ENCODE measurements around the gene CTXND1.
A peak's percentile ranks its signal among the peaks of the same experiment; 100 is the strongest.

The CTXND1 gene

GRCh38 chr15:80268101-80268500 lies 16.1 kb upstream of the CTXND1 start:
- H3K9me3 Mint-ChIP-seq: no peaks in the 10 kb centered on the region
- no peaks in the 10 kb centered on the region for H3K36me3 Mint-ChIP-seq (ENCODE audit: low read depth)
- no peaks in the 10 kb centered on the region for H3K4me1 Mint-ChIP-seq (ENCODE audit: low read depth)
- H3K27ac Mint-ChIP-seq: no peak overlapping the region
- H3K4me3 Mint-ChIP-seq: no peak overlapping the region
- peaks cover 35% of the 10 kb centered on the region for H3K27me3 Mint-ChIP-seq

- H3K4me1 Mint-ChIP-seq (ENCODE audit: low read depth): no peaks in the 10 kb centered on the region
- H3K4me3 Mint-ChIP-seq: no peak overlapping the region
- no peaks in the 10 kb centered on the region for H3K9me3 Mint-ChIP-seq
- peaks cover 37% of the 10 kb centered on the region for H3K27me3 Mint-ChIP-seq
- no peak overlapping the region for H3K27ac Mint-ChIP-seq
- no peaks in the 10 kb centered on the region for H3K36me3 Mint-ChIP-seq (ENCODE audit: low read depth)
These were observed 15.6 kb upstream of the CTXND1 start for GRCh38 chr15:80267658-80268057.

- Mint-ChIP-seq H3K36me3 (ENCODE audit: low read depth) (no peaks in the 10 kb centered on the region), H3K9me3 (no peaks in the 10 kb centered on the region), H3K27me3 (peaks cover 40% of the 10 kb centered on the region), H3K4me3 (no peak overlapping the region), H3K27ac (no peak overlapping the region), H3K4me1 (ENCODE audit: low read depth) (no peaks in the 10 kb centered on the region)
These were observed 14.7 kb upstream of the CTXND1 start for GRCh38 chr15:80266745-80267144.

- Mint-ChIP-seq H3K4me3 (no peak overlapping the region), H3K36me3 (ENCODE audit: low read depth) (no peaks in the 10 kb centered on the region), H3K27ac (no peak overlapping the region), H3K27me3 (peaks cover 37% of the 10 kb centered on the region), H3K9me3 (no peaks in the 10 kb centered on the region), H3K4me1 (ENCODE audit: low read depth) (no peaks in the 10 kb centered on the region)
These were observed 14.1 kb upstream of the CTXND1 start for GRCh38 chr15:80266113-80266512.

- Mint-ChIP-seq H3K4me1 (ENCODE audit: low read depth) (no peaks in the 10 kb centered on the region), H3K4me3 (no peak overlapping the region), H3K27me3 (peaks cover 40% of the 10 kb centered on the region), H3K9me3 (no peaks in the 10 kb centered on the region), H3K27ac (no peak overlapping the region), H3K36me3 (ENCODE audit: low read depth) (no peaks in the 10 kb centered on the region)
These were observed 13.0 kb upstream of the CTXND1 start for GRCh38 chr15:80265021-80265420.

- H3K27me3 Mint-ChIP-seq: peaks cover 41% of the 10 kb centered on the region
- no peaks in the 10 kb centered on the region for H3K4me1 Mint-ChIP-seq (ENCODE audit: low read depth)
- no peak overlapping the region for H3K27ac Mint-ChIP-seq
- no peaks in the 10 kb centered on the region for H3K9me3 Mint-ChIP-seq
- H3K36me3 Mint-ChIP-seq (ENCODE audit: low read depth): no peaks in the 10 kb centered on the region
- no peak overlapping the region for H3K4me3 Mint-ChIP-seq
These were observed 12.0 kb upstream of the CTXND1 start for GRCh38 chr15:80264031-80264430.

GRCh38 chr15:80260551-80260950 lies 8.5 kb upstream of the CTXND1 start:
- Mint-ChIP-seq H3K9me3 (no peaks in the 10 kb centered on the region), H3K27ac (no peak overlapping the region), H3K36me3 (ENCODE audit: low read depth) (no peaks in the 10 kb centered on the region), H3K27me3 (peaks cover 47% of the 10 kb centered on the region), H3K4me1 (ENCODE audit: low read depth) (no peaks in the 10 kb centered on the region), H3K4me3 (no peak overlapping the region)

GRCh38 chr15:80259942-80260510 lies 8.0 kb upstream of the CTXND1 start:
- no peak overlapping the region for H3K4me3 Mint-ChIP-seq
- H3K4me1 Mint-ChIP-seq (ENCODE audit: low read depth): no peaks in the 10 kb centered on the region
- no peaks in the 10 kb centered on the region for H3K9me3 Mint-ChIP-seq
- H3K36me3 Mint-ChIP-seq (ENCODE audit: low read depth): no peaks in the 10 kb centered on the region
- H3K27me3 Mint-ChIP-seq: peaks cover 51% of the 10 kb centered on the region
- H3K27ac Mint-ChIP-seq: no peak overlapping the region

GRCh38 chr15:80251428-80252120 lies 439 bp downstream of the CTXND1 start:
- peaks cover 8% of the 10 kb centered on the region for H3K4me1 Mint-ChIP-seq (ENCODE audit: low read depth)
- H3K36me3 Mint-ChIP-seq (ENCODE audit: low read depth): no peaks in the 10 kb centered on the region
- H3K27me3 Mint-ChIP-seq: peaks cover 83% of the 10 kb centered on the region
- no peaks in the 10 kb centered on the region for H3K9me3 Mint-ChIP-seq
- H3K27ac Mint-ChIP-seq: no peak overlapping the region
- H3K4me3 Mint-ChIP-seq: peak overlapping the region; percentile 37

- Mint-ChIP-seq H3K4me3 (peak overlapping the region; percentile 37), H3K36me3 (ENCODE audit: low read depth) (no peaks in the 10 kb centered on the region), H3K27ac (no peak overlapping the region)
These were observed 1.2 kb downstream of the CTXND1 start for GRCh38 chr15:80250614-80251427.

GRCh38 chr15:80249973-80250372 lies 2.0 kb downstream of the CTXND1 start:
- Mint-ChIP-seq H3K27me3 (peaks cover 73% of the 10 kb centered on the region), H3K36me3 (ENCODE audit: low read depth) (no peaks in the 10 kb centered on the region), H3K4me1 (ENCODE audit: low read depth) (peaks cover 8% of the 10 kb centered on the region), H3K27ac (no peak overlapping the region), H3K4me3 (no peak overlapping the region), H3K9me3 (no peaks in the 10 kb centered on the region)

More at GRCh38 chr15:80250614-80251427, 1.2 kb downstream of the CTXND1 start:
- Mint-ChIP-seq H3K27me3 (peaks cover 81% of the 10 kb centered on the region), H3K4me1 (ENCODE audit: low read depth) (peaks cover 8% of the 10 kb centered on the region), H3K9me3 (no peaks in the 10 kb centered on the region)

GRCh38 chr15:80247320-80247719 lies 4.7 kb downstream of the CTXND1 start:
- H3K9me3 Mint-ChIP-seq: no peaks in the 10 kb centered on the region
- peaks cover 7% of the 10 kb centered on the region for H3K4me1 Mint-ChIP-seq (ENCODE audit: low read depth)
- H3K36me3 Mint-ChIP-seq (ENCODE audit: low read depth): no peaks in the 10 kb centered on the region
- no peak overlapping the region for H3K27ac Mint-ChIP-seq
- H3K4me3 Mint-ChIP-seq: no peak overlapping the region
- peaks cover 49% of the 10 kb centered on the region for H3K27me3 Mint-ChIP-seq

GRCh38 chr15:80246425-80246894 lies 5.6 kb downstream of the CTXND1 start:
- Mint-ChIP-seq H3K4me3 (no peak overlapping the region), H3K27me3 (peaks cover 52% of the 10 kb centered on the region), H3K36me3 (ENCODE audit: low read depth) (no peaks in the 10 kb centered on the region), H3K4me1 (ENCODE audit: low read depth) (peaks cover 4% of the 10 kb centered on the region), H3K9me3 (no peaks in the 10 kb centered on the region), H3K27ac (no peak overlapping the region)

- no peaks in the 10 kb centered on the region for H3K4me1 Mint-ChIP-seq (ENCODE audit: low read depth)
- no peak overlapping the region for H3K27ac Mint-ChIP-seq
- no peak overlapping the region for H3K4me3 Mint-ChIP-seq
- peaks cover 35% of the 10 kb centered on the region for H3K27me3 Mint-ChIP-seq
- H3K9me3 Mint-ChIP-seq: no peaks in the 10 kb centered on the region
- H3K36me3 Mint-ChIP-seq (ENCODE audit: low read depth): no peaks in the 10 kb centered on the region
These were observed 9.2 kb downstream of the CTXND1 start for GRCh38 chr15:80242802-80243201.

GRCh38 chr15:80242132-80242769 lies 9.8 kb downstream of the CTXND1 start:
- Mint-ChIP-seq H3K36me3 (ENCODE audit: low read depth) (no peaks in the 10 kb centered on the region), H3K9me3 (no peaks in the 10 kb centered on the region), H3K27ac (no peak overlapping the region), H3K4me1 (ENCODE audit: low read depth) (no peaks in the 10 kb centered on the region), H3K4me3 (no peak overlapping the region), H3K27me3 (peaks cover 32% of the 10 kb centered on the region)
